Measurements from ENCODE around the gene FOXA2.

FOXA2 gene

DNA sequence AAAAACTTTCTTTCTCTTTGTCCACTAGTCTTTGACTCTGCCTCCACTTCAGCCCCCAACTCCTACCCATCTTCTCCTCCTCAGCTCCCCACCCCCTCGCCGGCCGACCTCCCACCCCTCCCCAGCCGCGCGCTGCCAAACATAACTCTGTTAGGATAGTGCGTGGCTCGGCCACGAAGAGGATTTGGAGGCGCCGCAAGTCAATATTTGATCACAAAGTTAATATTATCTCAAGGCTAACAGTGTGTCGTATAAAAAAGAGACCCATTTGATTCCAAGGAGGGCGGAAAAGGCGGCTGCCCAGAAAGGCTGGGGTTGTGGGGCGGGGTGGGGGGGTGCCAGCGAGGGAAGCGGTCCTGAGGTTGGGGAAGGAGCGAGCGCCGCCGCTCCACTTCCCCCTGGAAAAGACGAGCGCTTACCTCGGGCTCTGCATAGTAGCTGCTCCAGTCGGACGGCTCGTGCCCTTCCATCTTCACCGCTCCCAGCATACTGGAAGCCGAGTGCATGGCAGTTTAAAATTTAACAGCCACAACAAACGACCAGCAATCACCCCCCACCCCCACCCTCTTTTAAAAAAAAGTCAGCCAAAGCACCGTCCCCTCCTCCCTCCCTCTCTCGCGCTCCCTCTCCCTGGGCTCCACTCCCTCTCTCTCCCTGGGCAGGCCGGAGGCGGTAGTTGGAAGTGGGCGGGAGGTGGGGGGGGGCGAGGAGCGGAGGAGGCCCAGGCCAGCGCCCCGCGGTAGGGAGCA is 425 bp downstream of the FOXA2 start:
- DNase-seq = peak; percentile 56 to 95

DNA sequence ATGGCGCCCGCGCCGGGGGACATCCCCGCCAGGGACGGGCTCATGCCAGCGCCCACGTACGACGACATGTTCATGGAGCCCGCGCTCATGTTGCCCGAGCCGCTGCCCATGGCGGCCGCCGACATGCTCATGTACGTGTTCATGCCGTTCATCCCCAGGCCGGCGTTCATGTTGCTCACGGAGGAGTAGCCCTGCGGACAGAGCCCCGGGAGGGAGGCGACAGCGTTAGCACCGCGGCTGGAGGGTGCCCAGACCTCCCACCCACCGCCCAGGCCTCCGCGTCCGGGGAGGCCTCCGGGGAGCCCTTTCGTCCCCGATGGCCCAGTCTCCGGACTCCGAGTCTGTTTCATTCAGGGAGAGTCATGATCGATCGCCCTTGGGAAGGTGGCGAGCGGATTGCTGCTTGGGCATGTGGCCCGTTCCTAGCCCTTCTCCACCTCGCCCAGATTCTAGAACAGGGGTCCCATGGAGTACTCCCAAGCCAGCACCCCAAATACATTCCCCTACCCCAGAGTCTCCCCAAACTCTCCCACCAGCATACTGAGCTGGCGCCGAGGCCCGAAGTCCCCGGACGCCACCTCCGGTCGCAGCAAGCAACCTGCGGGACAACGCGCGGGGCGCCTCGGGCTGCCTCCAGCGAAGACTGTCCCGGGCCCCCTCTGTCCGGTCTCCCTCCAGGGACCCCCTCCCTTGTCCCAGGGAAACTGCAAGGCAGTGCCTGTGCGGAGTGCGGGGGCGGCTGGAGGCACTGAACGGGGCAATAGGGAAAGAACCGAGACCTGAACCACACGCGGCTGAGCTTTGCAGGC is 1.2 kb downstream of the FOXA2 start:
- peak in 1 of 2 experiments; percentile 61 for DNase-seq

DNA sequence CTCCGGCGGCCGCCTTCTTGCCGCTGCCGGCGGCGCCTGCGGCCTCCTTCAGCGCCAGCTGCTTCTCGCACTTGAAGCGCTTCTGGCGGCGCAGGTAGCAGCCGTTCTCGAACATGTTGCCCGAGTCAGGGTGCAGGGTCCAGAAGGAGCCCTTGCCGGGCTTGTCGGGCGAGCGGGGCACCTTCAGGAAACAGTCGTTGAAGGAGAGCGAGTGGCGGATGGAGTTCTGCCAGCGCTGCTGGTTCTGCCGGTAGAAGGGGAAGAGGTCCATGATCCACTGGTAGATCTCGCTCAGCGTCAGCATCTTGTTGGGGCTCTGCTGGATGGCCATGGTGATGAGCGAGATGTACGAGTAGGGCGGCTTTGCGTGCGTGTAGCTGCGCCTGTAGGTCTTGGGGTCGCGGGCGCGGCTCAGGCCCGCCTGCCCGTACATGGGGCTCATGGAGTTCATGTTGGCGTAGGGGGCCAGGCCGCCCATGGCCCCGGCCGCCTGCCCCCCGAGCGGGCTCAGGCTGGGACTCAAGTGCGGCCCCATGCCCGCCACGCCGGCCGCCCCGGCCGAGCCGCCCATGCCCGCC is 1.9 kb downstream of the FOXA2 start:
- no peak for DNase-seq

DNA sequence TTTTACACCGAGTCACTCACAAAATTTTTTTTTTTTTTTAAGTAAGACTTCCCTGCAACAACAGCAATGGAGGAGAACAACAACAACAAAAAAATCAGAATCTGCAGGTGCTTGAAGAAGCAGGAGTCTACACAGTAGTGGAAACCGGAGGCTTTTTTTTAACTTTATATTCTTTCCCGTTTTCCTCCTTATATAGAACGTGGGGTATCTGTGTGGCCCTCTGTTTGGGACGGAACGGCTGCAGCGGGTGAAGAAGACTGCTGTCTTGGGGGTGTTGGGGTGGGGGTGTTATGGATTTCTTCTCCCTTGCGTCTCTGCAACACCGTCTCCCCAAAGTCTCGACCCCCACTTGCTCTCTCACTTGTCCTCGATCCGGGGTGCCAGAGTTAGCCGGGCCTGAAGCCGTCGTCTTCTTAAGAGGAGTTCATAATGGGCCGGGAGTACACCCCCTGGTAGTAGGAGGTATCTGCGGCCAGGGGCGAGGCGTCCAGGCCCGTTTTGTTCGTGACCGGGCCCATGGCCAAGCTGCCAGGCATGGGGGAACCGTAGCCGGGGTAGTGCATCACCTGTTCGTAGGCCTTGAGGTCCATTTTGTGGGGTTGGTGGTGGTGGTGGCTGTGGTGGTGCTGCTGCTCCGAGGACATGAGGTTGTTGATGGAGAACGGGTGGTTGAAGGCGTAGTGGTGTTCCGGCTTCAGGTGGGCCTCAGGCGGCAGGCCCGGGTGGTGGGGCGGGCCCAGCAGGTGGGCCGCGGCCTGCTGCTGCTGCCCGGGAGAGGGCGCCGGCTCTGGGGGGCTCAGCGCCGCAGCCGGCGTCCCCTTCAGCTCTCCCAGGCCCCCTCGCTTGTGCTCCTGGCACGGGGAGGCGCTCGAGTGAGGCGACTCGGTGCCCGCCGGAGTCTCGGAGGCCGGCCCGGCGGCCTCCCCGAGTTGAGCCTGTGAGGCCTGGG is 2.7 kb downstream of the FOXA2 start:
- peak; percentile 38 to 79 for DNase-seq

DNA sequence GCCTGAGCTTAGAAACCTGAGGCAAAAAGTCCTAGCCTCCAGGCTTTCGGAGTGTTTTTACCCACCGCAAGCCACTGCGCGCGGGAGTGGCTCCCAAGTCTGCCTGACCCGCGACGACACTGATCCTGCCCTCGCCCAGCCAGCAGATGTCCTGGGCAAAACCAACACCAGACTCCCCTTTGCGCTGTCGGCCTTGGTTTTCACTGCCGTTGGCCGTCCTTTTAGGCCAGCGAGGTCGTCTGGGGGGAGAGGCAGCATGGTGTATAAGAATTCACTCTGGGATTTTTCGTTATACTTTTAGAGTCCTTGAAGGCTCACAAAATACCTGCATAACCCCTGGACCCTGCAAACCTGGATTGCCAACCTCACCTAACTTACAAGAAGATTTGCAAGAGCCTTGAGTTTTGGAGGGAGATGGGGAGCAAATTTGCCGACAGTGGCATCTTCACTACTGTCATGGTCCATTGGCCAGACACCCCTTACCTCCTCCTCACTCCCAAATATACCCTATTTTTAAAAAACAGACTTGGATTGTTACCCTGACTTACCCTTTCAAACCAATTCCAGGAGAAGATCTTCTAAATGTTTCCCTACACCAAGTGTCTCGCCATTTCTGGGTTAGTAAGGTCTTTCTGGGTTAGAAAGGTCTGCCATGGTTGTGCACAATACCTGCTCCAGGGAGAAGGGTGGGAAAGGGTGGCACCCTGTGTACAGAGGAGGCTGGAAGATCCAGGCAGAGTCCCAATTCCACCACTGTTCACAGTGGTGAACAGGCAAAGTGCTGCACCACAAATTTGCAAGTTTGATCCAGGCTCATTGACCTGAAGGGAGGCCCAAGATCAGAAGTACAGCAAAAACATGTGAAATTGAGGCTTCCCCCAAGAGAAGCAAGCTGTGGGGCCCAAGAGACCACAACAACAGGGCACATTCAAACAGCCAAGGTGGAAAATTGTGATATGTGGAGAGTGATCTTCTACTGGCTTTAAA is 4.4 kb downstream of the FOXA2 start:
- DNase-seq = peak; percentile 59 to 69

DNA sequence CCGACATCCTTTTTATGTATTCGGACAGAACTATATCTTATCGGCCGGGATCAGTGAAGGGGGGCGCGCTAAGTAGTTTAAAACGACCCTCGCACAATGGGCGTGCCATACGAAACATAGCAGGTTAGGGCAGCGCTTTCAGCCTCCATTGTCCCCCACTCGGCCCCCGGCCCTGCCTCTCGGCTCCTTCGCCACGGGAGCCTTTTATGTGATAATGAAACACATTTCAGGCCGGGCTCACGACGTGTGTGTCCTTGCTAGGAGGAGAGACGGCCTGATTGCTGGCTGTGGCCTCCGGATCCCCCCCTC is 5.3 kb downstream of the FOXA2 start:
- DNase-seq = peak; percentile 93 to 94

DNA sequence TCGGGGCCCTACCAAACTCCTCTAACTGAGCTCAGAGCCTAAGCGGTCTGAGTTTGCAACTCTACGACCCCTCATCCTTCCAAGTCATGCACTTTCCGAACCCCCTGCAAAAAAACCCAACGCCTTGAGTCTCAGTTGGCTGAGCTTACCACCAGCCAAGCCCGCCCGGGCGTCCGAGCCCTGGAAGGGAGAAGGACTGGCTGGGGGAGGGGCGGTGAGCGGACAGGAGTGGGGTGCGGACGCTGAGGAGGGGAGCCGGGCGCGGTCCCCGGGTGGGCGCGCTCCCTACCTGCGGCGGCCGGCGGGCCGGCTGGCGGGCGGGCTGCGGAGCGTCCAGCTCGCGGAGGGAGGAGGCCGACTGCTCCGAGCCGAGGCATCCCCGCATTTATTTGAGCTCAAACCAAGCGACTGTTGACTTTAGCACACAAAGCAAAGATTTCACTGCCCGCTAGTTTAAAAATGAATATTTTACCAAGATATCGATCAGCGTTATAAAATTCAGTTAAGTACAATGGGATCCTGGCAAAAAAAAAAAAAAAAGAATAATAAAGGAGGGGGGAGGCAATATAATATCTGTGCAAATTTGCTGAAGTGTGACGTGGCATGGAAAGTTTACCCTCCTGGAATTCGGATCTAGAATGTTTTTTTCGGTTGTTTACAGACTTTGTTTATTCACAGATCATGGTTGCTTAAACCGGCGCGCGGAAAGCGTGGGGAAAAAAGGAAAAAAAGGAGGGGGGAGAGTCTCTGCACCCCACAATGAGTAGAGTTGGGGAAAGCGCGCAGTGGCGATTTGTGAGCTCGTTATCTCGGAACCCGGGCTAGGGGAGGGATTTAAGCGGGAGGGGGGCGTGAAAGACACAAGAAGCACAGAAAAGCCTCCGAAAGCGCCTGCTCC is 5.9 kb downstream of the FOXA2 start:
- peak; percentile 93 to 94 for DNase-seq

DNA sequence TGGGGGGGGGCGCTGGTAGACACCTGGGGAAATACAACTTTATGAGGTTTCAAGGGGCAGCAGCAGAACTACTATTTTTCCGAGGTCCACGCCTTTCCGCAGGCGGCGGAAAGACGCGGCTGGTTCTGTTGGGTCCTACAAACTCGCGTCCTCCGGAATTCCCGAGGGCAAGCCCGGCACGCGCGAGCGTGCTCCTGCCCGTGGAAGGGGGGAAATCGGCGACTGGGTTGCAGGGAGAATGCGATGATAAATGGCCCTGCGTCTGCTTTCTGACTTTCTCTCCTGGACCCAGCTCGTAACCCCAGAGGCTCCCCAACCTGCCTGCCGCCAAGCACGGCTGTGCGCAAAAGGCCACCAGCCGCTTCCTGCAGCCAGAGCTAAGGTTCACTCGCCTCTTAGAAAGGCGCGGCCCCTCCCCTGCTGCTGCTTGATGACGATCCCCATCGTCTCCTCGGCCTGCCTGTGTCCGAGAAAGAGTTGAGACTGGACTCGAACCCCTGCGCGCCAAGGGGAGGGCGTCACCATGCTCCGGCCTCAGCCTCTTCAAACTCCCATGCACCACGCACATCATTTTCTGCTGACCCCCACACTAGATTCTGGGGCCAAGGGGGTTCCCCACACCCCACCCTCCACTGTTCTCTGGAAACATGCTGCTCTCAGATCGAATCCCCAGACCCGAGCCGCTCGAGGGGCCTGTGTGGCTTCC is 6.7 kb downstream of the FOXA2 start:
- DNase-seq = peak; percentile 54 to 65

DNA sequence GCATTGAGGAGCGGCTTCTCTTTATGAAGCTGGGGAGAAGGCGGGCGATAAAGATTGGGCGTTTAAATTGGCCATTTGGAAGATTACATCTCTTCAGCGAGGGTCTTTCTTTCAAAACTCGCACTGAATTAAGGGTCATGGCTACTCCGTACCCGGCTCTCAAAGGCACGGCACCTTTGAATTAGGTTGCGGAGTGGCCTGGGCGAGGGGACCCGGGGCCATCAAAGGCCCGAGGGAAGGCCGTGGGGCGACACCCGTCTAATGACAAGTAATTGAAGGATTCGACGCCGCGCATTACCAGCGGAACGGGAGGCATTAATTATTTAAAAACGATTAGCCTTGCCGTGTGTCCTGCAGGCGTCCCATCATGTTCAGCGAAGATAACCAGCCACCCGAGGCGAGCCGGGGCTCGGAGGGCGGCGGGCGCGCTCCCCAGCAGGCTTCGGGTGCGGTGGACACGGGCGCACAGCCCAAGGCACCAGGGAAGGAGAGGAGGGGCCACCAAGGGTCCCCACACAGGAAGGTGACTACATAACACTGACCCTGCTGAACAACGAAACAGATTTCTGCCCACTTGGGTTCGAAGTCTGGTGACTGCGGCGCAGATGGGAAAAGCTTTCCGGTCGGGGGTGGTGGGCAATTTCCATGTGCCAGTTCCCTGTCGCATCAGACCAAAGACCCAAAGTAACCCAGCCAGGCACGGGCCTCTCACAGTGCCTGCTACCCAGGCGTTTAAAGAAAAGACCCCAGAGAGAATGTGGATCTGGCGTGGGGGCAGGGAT is 7.4 kb downstream of the FOXA2 start:
- peak; percentile 36 to 60 for DNase-seq

DNA sequence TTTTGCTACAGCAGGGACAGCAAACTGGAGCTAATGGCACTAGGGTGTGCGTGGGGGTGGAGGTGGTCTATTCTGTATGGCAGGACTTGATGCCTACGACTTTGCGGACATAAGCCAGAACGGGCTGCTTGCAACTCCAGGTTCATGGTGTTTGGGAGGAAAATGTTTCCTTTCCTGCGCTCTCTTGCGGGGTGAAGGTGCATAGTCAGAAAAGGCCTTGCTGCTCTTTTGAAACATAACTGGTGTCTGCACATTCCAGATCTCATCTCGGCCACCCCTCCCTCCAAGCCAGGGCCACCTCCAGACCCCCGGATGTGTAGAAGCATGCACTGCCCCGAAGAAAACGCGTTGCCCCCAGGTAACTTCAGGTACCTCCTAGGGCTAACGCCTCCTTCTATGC is 8.1 kb downstream of the FOXA2 start:
- peak; percentile 60 to 64 for DNase-seq

DNA sequence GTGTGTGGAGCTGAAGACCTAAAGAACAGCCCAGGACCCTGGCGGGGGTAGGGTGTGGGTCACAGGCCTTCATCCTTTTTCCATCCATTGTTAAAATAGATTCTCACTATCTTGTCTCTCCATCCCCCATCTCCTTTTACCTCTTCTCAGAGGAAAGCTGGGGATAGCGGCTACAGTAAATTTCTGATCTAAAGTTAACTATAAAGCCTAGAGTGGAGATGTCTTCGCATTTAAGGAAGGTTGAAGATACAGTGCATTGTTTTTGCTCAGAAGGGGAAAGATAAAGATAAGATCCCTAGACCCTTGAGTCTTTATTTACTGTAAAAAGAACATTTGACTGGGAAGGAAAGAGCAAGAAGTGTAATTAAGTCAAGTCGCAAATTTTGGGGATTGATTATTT is 8.6 kb downstream of the FOXA2 start:
- DNase-seq = no peak

DNA sequence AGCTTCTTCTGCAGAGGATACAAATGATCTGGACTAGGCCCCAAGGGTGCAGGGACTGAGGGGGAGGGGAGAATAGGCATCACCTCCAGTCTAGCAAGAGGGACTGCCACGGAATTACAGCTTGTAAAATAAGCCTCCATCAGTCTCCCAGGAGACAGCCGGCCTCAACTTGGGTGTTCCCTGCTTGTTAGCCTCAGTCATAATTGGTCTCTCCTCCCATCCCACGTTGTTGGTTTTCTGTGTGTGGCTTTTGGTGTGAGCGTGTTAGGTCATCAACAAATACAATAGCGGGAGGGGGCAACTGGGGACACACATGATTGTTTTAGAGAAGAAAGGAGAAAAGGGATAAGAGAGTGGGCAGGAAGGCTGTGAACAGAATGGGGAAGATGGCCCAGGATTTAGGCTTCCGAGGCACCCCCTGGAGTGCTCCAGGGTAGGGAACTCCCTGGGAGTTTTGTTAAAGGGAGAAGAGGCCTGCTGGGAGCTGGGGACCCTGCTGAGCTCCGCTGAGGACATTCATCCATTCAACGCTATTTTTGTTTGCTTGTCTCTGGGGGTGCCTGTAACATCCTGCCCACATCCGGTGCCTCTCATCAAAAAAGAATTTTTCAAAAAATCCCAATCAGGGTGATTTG is 9.2 kb downstream of the FOXA2 start:
- peak; percentile 98 to 99 for DNase-seq

DNA sequence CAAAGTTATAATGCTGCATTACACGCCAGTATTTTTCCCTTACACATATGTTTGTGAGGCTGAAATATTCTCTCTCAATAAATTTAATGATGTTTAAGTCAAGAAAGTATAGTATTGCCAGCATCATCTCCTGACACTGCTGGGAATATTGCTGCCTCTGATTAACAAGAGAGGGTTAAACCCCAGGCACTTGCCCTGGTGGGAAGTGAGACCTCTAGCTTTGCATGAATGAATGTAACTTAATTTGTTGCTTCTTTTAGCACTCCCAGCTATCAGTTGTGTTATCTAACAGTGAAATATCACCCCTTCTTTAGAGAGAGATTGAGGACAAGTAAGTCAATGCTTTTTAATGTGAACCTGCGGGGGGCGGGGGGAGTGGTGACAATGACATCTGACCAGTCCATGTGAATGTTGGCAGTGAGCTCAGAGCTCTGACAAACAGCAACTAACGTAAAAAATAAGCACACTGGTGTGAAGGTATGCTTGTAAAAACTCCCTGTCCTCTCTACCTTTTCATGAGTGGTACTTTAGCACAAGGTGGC is 9.8 kb downstream of the FOXA2 start:
- DNase-seq = peak in 1 of 2 experiments; percentile 82

DNA sequence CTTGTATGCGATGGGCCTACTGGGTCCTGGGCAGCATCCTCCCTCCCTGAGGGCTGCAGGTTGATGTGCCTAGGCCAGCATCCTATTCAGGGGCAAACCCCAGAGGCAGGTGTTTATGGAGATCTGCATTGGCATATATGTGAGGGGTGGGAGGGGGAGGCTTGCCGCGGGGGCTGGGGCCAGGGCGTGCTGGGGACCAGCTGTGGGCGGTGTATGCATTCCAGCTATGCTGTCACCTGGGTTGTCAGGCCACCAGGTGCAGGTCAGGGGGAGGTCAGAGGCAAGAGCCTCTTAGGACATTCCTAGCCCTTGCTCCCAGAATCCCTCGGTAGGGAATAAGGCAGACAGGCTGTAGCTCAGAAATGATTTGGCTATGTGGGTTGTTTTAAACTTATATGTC is 11.9 kb downstream of the FOXA2 start:
- peak in 1 of 2 experiments; percentile 54 for DNase-seq

DNA sequence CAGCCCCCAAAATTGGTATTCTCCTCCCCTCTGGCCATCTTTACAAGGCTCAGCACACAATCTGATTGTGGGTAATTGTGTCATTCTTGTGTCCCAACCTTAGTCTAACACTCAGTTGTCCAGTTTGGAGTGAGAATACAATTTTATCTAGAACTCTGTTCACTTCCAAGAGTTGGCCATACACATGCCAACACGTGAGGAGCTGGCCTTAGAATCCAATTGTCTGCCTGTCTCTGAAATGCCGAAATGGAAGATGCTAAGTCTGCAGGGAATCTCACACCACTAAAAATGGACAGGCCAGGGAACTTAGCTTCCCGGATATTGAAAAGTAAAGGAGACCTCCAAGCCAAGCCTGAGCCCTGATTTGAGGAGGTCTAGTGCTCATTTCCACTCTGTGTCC is 12.3 kb downstream of the FOXA2 start:
- DNase-seq = no peak

DNA sequence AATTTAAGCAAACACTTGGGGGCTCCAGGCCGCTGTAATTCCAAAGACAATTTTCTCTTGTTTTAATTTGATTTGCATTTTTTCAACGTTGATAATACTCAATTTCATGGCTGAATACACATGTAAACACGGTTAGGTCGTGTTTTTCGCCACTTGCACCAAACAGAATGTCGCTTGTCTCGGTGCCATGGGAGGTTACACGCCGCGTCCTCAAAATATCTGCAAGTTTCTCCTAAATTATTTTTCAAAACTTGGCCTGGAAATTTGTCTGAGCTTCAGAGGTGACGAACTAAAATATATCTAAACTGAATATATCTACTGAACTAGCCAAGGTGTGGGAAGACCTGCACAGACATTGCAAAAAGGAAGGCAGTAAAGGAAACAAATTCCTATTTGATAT is 15.0 kb downstream of the FOXA2 start:
- DNase-seq = peak in 1 of 2 experiments; percentile 50

DNA sequence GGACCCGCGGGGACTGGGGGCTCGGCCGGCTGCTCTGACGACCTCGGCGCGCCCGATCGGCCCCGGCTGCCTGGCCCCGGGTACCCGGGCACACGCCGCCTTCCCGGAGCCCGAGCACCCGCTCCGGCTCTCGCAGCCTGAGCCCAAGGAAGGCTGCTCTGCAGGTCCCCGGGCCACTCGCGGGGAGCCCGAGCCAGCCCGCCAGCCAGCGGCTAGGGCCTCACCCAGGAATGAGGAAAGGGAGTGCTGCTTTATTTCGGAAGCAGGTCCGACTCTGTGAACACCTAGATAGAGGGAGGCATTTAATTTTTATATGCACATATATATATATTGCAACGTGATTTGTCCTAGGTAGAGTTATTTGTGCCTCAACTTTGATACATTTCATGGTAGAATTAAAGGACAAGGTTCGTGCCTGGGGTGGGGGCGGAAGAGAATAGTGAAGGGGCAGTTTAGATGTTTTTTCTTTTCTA is 15.5 kb downstream of the FOXA2 start:
- peak in 1 of 2 experiments; percentile 46 for DNase-seq

Data from NCI-H2081 (cell line).